H1 (cell line): Measurements from ENCODE around the gene DOCK1. TPM values are rescaled to one million over a fixed set of nuclear protein-coding genes. Genes with fewer than 3 reads are reported as not detected.

Source experiments
- BCL11A ChIP-seq, 2 experiments: IDR thresholded peaks; one replicate each; pipeline ENCODE4 v1.6.1; 2011; ENCODE audit warnings: low read depth in 2 of 2, low read length in 2 of 2, mild to moderate bottlenecking in 2 of 2
- CHD2 ChIP-seq: IDR thresholded peaks from 2 replicates; pipeline ENCODE4 v1.6.1; 2012; ENCODE audit warnings: low read length, improper control_type of control experiment
- NANOG ChIP-seq: IDR thresholded peaks from 2 replicates; pipeline ENCODE4 v1.6.1; 2011; ENCODE audit warnings: low read length, low read depth, mild to moderate bottlenecking, inconsistent platforms; ENCODE audit not compliant: insufficient read depth, poor library complexity, severe bottlenecking
- polyA plus RNA-seq, 7 experiments: library from polyadenylated mRNA; depleted of rRNA in 3 of 7; stranded (reverse) in 5 of 7; unstranded in 2 of 7; fragments of >200 nt in 5 of 7; fragments of 200-250 nt in 2 of 7; gene quantifications; 1 replicate in 5 of 7; 2 replicates in 1 of 7; 4 replicates in 1 of 7; pipeline versions ENCODE4 v1.2.1 to v1.2.3, GENCODE V29; 2011 to 2013; ENCODE audit warnings: missing spikeins in 2 of 7, mixed read lengths in 2 of 7
- total RNA-seq: library from RNA; stranded (reverse); fragmentation: NEBNext Ultra II Directional; extraction: Animal tissue kit (Norgen Biotek cat#: 25700); gene quantifications from 2 replicates; pipeline ENCODE4 v1.2.1, GENCODE V29; 2021
- TF ChIP-seq, protein P1 (sequence below): IDR thresholded peaks from 2 replicates; pipeline ENCODE4 v1.6.1; 2012; ENCODE audit warnings: inconsistent platforms

The DOCK1 gene
- total and polyA plus RNA-seq, 2 of the 8 experiments (the other 6 are each of a cell fraction or from before 2014, with no cell fraction given): 11.6 to 53.0 TPM

DNA sequence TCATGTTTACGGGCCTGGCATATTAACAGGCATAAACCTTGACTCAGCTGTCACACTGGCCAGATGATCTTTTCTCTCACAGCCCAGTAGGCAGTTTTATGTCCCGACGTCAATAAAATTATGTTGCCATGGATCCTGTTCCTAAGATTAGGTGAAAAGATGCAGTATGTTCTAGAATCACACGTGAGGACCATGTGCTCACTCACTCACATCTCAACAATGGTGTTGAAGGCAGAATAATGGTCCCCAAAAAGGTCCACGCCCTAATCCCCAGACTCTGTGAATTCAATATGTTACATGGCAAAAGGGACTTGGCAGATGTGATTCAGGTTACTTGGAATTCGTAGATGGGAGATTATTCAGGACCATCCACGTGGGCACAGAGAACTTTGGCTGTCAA is 3.5 kb downstream of the DOCK1 start (continued):
- TF ChIP-seq, protein P1, sequence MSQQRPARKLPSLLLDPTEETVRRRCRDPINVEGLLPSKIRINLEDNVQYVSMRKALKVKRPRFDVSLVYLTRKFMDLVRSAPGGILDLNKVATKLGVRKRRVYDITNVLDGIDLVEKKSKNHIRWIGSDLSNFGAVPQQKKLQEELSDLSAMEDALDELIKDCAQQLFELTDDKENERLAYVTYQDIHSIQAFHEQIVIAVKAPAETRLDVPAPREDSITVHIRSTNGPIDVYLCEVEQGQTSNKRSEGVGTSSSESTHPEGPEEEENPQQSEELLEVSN: no peak
- no peak for TF ChIP-seq NANOG
- no peak for TF ChIP-seq BCL11A (IDR thresholded peaks at IDR 0.05; ENCODE audit: low read depth in 2 of 2, low read length in 2 of 2)
- TF ChIP-seq CHD2: no peak
